GM19239 (cell line): ENCODE data around the gene TSC1.

ENCODE experiments used
- DNase-seq: peaks from one replicate; pipeline ENCODE4 v3.0.0; 2011; ENCODE audit warnings: low spot score; ENCODE audit not compliant: insufficient read length
- FAIRE-seq: peaks from 2 replicates; lab custom pipeline; 2011; peaks lifted over from hg19 to GRCh38; lab: Jason Lieb, UNC

Gene TSC1

DNA sequence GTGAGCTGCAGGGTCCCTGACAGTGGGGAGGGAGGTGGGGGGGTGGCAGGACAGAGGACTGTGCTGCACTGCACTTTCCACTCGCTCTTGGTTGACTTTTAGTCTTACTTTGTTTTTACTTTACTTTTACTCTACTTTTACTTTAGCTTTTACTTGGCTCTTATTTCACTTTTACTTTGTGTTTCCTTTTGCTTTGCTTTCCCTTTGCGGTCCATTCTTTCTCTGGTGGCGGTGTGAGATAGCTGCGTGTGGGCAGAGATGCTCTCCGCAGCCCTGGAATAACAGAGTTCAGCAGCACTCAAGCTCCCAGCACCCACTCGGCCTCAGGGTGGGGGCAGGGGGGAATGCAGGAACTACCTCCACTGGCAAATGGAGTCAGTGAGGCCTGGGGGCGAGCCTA lies 71.0 kb downstream of the TSC1 start:
- DNase-seq (no peak), FAIRE-seq (peak; percentile 35)

DNA sequence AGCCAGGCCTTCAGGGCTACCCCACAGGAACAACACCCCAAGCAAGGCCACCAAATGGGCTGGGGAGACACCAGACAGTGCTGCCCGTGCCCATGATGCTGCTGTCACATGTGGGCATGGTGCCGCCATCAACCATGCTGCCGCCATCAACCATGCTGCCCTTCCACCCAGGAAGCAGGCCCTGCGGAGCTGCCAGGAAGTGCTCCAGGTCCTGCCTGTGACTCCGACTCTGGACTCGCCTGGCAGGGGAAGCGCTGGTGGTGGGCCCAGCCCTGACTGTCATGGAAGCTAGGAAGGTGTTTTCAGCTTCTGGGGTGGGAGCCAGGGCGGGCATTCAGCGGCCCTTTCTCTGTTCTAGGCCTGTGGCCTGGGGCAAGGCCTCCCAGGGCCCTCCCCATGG lies 75.2 kb downstream of the TSC1 start:
- FAIRE-seq: no peak

DNA sequence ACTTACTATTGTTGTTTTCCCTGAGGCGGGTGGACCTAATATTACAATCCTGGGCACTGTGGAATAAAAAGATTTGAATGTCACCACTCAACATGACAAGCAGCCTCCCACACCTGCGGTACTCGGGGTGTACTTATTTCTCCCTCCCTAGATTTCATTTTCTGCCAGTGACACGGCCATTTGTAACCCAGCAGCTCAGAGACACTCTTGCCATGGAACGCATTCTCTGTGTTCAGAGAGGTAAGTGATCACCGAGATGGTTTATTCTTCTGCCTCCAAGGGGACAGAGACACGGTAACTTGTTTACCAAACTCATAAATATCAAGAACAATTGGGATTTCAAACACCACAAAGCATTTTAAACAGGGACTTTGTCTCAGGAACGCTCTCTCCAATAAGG lies 77.5 kb downstream of the TSC1 start:
- DNase-seq: no peak
- no peak for FAIRE-seq

More for the DNA sequence above, 75.2 kb downstream of the TSC1 start:
- no peak for DNase-seq

DNA sequence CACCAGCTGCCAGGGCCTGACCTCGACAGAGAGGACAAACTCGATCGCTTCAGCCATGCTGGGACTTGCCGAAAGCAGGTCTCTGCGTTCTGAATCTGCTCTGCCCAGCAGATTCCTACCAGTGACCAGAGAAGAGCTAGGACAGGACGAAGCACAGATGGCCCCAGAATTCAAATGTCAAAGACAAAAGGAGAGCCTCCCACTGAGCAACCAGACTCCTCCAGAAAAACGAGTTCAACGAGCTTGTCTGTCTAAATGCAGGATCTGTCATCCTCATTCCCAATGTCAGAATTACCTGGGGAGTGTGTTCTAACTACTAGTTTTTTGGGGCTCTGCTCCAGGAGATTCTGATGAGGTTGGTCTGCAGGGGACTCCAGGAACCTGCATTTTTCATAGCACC lies 79.7 kb downstream of the TSC1 start:
- DNase-seq (no peak), FAIRE-seq (no peak)

DNA sequence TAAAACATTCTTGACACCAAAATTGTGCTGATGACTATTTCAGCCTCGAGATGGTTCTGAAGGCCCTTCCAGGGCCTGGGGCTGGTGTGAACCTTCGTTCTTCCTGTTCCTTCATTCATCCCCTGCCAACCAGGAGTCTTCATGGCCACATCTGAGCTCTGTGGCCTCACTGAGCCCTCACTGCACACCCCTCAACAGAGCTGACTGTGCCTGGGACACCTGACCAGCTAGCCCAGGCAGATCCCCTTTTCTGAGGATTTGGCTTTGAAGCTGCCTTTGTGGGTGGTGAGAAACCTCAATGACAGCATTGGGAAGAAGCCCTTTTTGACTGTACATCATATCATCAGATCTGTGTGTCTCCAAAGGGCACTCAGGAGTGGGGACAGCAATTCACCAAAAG lies 80.1 kb downstream of the TSC1 start:
- DNase-seq (no peak), FAIRE-seq (no peak)

DNA sequence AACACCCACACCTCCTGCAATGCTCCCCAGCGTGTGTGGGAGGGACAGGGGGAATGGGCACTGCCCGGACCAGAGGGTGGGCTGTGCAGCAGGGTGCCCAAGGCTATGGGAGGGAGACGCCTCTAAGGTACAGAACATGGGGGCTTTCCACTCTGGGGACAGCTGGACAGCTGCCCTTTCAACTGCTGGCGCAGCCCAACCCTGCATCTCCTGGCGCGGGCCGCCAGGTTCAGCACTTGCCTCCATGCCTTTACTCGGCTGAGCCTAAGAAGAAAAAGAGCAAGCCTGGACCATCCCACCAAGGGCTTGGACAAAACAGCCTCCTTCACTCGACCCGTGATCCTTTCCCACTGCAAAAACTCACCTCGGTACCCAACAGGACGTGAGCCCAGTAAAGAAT lies 81.3 kb downstream of the TSC1 start:
- DNase-seq (no peak), FAIRE-seq (no peak)

DNA sequence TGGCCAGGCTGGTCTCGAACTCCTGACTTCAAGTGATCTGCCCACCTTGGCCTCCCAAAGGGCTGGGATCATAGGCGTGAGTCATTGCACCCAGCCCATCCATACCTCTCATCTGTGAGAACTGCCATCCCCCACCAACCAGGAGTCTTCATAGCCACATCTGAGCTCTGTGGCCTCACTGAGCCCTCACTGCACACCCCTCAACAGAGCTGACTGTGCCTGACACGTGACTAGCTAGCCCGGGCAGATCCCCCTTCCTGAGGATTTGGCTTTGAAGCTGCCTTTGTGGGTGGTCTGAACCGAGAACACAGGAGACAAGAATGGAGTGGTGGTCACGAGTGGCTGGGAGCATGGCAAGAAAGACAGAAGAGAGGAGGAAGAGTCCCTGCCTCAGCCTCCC lies 81.9 kb downstream of the TSC1 start:
- DNase-seq (no peak), FAIRE-seq (no peak)

DNA sequence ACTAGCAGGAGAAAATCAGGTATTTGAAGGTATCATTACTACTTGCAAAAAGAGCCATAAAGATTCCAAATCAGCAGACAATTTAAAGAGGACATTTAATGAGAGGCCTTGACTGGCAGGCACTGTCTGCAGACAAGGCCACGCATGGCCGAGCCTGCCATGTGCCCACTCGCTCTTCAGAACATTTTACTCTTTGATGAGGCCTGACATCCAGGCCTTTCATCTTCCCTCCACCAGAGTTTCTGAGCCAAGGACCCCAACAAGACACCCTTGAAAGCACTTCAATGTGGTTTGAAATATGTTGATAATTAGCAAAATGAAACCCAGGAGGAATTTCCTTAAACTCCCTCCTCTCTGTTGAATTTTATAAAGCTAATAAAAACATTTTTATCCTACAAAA lies 82.8 kb downstream of the TSC1 start:
- FAIRE-seq (no peak), DNase-seq (no peak)

DNA sequence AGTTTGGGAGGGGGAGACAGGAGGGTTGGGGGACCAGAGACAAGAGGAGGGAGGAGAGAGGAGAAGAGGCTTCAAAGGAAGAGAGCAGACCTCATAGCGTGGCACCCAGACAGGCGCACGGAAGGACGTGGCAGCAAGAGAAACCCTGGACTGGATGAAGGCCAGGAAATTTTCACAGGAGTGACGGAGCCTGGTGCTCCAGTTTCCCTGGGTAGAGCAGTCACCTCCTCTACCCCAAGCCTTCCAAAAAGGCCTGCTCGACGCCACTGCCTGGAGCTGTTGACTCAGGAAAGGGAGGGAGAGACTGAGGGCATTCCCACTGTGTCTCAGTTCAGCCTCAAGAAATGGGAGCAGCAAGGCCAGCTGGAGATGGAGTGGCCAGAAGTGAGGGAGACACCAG lies 85.7 kb downstream of the TSC1 start:
- no peak for FAIRE-seq

DNA sequence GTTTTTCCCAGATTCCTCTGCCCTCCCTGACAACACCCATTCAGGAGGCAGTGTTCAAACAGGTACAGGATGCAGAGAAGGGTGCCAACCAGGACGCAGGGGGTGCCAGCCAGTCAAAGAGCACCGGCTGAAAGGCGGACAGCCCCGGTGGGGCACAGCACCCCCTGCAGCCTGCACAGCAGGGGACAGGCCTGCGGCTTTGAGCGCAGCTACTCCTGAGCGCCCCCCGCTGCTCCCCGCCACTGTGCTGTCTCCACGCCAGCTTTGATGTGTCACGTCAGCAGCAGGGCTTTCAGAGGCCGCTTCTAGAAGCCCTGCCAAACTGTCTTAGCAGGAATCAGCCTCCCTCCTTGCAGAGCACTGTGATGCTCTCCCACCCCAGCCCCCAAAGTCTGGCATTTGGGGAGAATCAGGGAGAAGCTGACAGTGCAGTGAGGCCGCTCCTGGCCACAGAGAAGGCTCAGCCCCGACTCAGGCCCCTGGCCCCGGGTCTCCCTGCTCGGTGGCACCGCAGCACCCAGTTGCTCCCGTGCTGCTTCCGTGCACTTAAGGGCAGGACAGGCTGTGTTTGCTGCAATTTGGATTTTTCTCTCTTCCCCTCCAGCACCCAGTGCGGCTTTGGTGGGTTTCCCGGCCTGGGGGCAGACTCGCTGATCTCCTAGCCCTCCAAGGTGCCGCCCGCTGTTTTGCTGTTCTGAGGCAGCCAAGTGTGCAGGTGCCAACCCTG lies 86.6 kb downstream of the TSC1 start:
- FAIRE-seq: no peak
- DNase-seq: no peak

More for the DNA sequence above, 85.7 kb downstream of the TSC1 start:
- no peak for DNase-seq

DNA sequence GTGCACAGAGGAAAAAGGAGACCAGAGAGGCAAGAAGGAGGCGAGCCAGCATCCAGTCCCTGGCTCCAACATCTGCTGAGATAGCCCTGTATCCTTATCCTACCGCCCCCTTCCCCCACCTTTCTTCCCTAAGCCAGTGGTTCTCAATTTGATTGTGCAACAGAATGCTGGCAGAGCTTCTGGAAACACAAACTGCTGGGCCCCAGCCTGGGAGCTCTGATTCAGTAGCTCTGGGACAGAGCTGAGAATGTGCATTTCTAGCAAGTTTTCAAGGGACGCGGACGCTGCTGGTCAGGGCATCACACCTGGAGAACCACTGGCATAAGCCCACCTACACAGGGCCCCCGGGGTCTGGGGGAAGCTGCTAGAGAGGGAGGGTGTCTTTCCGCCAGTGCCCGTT lies 87.4 kb downstream of the TSC1 start:
- FAIRE-seq: no peak
- no peak for DNase-seq

DNA sequence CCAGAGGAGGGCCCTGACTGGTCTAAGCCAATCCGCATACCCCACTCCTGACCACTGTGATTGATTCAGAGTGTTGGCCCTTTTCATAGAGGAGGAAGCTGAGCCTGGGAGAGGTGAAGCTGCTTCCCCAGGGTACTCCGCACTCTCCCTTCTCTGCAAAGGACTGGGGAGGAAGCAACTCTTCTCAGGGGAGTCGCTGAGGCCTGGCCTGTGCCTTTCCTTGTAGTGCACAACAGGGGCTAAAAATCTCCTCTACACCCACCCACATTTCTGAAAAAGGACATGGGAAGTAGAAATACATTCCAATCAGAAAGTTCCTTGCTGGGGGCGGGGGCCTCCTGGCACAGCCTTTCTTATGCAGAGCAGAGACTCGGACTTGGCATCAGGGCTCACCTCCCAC lies 88.5 kb downstream of the TSC1 start:
- FAIRE-seq: no peak
- no peak for DNase-seq

DNA sequence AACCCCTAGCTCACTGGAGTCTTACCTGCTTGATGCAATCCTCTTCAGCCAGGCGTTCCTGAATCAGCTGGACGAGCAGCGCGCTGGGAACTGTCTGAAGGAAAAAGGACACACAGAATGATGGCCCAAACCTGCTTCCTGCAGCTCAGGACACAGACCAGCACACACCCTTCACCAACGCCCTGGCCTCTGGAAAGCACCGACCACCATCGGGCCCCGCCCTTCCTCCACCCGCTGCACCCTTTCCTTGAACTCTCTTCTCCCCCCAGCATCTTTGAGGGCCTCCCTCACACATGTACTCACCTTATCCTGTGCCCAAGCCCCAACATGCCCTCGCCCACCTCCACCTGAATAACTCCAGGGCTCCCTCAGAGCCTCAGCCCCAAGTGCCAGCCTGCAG lies 89.6 kb downstream of the TSC1 start:
- DNase-seq (no peak), FAIRE-seq (no peak)

DNA sequence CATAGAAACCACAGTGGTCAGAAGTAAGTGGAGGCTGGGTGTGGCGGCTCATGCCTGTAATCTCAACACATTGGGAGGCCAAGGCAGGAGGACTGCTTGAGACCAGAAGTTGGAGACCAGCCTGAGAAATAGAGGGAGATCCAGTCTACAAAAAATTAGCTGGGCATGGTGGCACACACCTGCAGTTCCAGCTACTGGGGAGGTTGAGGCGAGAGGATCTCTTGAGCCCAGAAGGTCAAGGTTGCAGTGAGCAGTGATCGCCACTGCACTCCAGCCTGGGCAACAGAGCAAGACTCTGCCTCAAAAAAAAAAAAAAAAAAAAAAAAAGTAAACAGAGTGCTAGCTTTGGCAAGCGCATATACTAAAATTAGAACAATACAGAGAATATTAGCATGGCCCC lies 90.9 kb downstream of the TSC1 start:
- FAIRE-seq: no peak

DNA sequence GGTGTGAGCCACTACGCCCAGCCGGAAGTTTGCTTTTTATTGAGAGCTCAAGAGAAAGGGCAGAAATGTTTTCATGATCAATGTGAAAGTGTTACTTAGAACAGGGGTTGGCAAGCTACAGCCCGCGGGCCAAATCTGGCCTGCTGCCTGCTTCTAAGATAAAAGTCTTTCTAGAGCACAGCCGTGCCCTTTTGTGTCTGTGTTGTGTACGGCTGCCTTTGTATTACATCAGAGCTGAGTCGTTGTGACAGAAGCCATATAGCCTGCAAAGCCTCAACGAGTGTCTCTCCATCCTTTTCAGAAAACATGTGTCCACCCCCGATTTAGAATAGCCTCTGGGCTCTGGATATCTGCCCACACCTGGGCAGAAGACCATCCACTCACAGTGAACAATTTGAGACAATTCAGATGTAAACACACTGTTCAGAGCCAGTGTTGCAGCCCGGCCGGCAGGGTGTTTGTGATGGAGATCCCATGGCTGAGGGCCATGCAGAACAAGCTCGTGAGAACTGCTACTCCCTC lies 95.2 kb downstream of the TSC1 start:
- FAIRE-seq (no peak), DNase-seq (no peak)

More for the DNA sequence above, 90.9 kb downstream of the TSC1 start:
- no peak for DNase-seq

DNA sequence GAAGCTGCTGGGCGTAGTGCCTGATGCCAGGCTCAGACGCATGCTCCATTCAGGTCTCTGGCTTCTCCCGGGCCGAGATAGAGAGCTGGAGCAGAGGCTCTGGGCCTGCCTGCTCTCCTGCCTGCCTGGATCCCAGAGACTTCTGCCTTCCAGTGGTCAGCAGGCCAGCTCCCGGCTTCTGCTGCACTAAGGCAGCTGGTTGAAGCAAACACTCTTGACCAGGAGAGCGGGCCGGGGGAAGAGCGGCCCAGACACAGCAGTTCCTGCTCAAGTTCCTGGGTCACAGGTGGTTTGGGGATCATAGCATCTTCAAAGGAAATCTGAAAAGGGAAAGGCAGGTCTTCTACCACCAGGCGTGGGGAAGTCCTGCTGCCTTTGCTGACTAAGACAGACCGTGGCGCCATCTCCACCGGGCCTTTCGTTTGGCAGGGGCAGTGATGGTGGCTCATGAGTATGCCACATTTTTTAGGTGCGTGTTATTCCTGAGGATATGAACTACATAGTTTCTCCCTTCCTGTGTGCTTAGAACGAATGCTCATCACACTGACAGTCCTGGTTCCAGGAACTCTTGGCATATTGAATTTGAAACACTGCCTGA lies 97.4 kb downstream of the TSC1 start:
- DNase-seq: no peak
- no peak for FAIRE-seq

DNA sequence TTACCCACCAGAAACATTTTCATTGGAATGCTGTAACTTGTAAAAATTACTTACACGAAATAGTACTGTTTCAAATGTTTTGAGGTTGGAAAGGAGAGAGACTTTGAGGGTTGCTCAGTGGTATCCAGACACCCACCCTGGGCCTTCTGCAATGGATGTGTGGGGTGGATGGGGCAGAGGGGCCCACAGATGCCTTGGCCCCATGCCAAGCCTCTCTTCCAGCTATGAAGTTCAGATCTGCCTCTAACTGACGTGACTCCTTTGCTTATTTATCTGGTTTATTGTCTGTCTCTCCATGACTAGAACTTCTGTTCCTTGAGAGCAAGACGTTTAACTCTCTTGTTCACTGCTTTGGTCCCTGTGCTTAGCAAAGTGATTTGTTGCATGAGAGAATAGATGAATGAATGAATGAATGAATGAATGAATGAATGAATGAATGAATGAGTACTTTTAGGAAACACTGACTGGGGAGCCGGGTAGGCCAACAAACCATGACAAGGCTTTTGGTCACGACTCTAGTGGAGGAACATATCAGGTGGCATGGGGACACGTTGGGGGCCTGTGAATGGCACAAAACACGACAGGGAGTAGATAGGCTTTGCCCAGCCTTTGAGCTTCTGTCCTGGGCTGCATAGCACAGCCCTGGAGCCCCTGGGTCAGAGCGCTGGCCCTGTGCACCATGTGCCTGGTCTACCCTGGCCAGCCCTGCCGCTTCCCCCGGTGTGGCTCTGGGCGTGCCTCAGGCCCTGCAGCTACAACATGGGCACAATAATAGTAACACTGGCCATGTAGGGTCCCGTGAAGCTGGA lies 98.1 kb downstream of the TSC1 start:
- DNase-seq (no peak), FAIRE-seq (no peak)

DNA sequence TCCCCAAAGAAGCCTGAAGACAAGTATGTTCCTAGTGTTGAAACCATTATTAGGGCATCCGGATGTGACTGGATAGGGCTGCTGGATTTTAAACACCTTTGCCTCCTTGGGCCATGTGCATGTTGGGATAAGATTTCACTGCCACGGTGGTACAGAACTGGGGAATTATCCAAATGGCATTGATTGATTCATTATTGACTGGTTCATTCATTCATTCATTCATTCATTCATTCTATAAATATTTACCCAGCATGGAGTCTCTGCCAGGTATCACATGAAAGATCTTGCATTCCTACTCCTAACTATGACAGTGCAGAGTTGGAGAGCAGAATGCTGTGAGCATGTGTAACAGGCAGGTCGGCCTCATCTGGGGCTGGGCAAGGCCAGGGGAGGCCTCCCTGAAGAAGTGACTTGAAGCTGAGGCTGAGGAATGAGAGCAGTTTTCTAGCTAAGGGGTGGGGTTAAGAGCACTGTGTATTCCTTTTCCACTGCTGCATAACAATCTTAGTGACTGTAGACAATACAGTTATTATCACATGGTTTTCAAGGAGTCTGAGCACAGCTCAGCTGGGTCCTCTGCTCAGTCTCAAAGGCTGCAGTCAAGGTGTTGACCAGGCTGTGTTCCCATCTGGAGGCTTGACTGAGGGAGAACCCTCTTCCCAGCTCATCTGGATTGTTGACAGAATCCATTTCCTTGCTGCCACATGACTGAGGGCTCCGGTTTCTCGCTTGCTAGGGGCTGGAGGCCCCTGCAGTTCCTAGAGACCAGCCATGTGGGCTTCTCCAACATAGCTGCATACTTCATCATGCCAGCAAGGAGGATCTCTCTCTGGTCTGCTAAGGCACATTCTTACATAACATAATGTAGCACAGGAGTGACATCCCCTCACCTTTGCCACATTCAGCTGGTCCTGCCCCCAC lies 102.0 kb downstream of the TSC1 start:
- FAIRE-seq (no peak), DNase-seq (no peak)
